Endothelial cell of umbilical vein (primary cell): ENCODE data around the gene EIF2AK2. TPM values are rescaled to one million over a fixed set of nuclear protein-coding genes. Genes with fewer than 3 reads are reported as not detected.

Experiments used
- BruUV-seq: library from RNA; stranded (reverse); fragments of 400-500 nt; replicated peaks from 2 replicates; lab custom pipeline; 2021; lab: Mats Ljungman, UMichigan
- CTCF ChIA-PET: fragments of 300-600, 350-600 bp; sonication (Branson Sonifier 250); formaldehyde crosslinking; loops from one replicate; lab custom pipeline; 2021; ENCODE audit warnings: antibody characterized with exemption, inconsistent platforms; lab: Charles Lee
- POLR2A ChIA-PET: fragments of 300-600, 350-600 bp; sonication (Branson Sonifier 250); formaldehyde crosslinking; loops from one replicate; lab custom pipeline; 2021; ENCODE audit warnings: antibody characterized with exemption, inconsistent platforms; lab: Charles Lee
- DNase-seq: peaks from one replicate; pipeline ENCODE4 v3.0.0-alpha.2; 2011; ENCODE audit warnings: low read depth, low spot score
- FAIRE-seq: peaks from 2 replicates; lab custom pipeline; 2011; peaks lifted over from hg19 to GRCh38; lab: Jason Lieb, UNC
- H2AFZ ChIP-seq: 2 replicates; pipeline ENCODE4 v1.6.0; 2012; ENCODE audit warnings: low read depth, low read length, control low read depth, inconsistent platforms
- H3K27ac ChIP-seq: 2 replicates; pipeline ENCODE4 v1.5.1; 2011; ENCODE audit warnings: low read depth, mild to moderate bottlenecking, control low read depth, low read length, moderate library complexity; ENCODE audit not compliant: insufficient read depth
- H3K27me3 ChIP-seq, 2 experiments: 2 replicates each; pipeline versions ENCODE4 v1.6.0 to v1.6.1; 2011; ENCODE audit warnings: low read length in 2 of 2, mixed read lengths in 1 of 2; ENCODE audit not compliant: control insufficient read depth in 2 of 2, insufficient read depth in 2 of 2
- H3K36me3 ChIP-seq, 2 experiments: 2 replicates in 1 of 2; 3 replicates in 1 of 2; pipeline ENCODE4 v1.5.1; 2011; ENCODE audit warnings: low read length in 2 of 2, mild to moderate bottlenecking in 1 of 2, moderate library complexity in 1 of 2; ENCODE audit not compliant: control insufficient read depth in 2 of 2, insufficient read depth in 2 of 2; ENCODE audit errors: extremely low read depth in 1 of 2
- H3K4me1 ChIP-seq: 3 replicates; pipeline ENCODE4 v1.5.1; 2011; ENCODE audit warnings: mild to moderate bottlenecking, low read length; ENCODE audit not compliant: control insufficient read depth, insufficient read depth; ENCODE audit errors: extremely low read depth
- H3K4me2 ChIP-seq: 2 replicates; pipeline ENCODE4 v1.6.1; 2011; ENCODE audit warnings: low read length, control low read depth, mixed read lengths; ENCODE audit not compliant: insufficient read depth
- H3K4me3 ChIP-seq, 3 experiments: fragments of 200-600 bp in 1 of 3; sonication (generic), shearing (Covaris generic) in 1 of 3; replicated peaks in 1 of 3; 2 replicates each; pipeline ENCODE4 v1.5.1; 2011 to 2016; ENCODE audit warnings: control low read depth in 3 of 3, low read length in 3 of 3, mild to moderate bottlenecking in 2 of 3, inconsistent platforms in 1 of 3, low read depth in 1 of 3, moderate library complexity in 1 of 3; ENCODE audit not compliant: insufficient read depth in 1 of 3
- H3K79me2 ChIP-seq: 2 replicates; pipeline ENCODE4 v1.6.0; 2012; ENCODE audit warnings: low read length, inconsistent platforms; ENCODE audit not compliant: control insufficient read depth, insufficient read depth
- H3K9ac ChIP-seq: replicated peaks from 2 replicates; pipeline ENCODE3; 2011; ENCODE audit warnings: low read length, control low read depth; ENCODE audit not compliant: insufficient read depth; ENCODE audit errors: extremely low read depth
- H3K9me1 ChIP-seq: replicated peaks from 3 replicates; pipeline ENCODE4 v1.6.0; 2011; ENCODE audit warnings: mild to moderate bottlenecking, low read length; ENCODE audit not compliant: control insufficient read depth, insufficient read depth; ENCODE audit errors: extremely low read depth
- H3K9me3 ChIP-seq: replicated peaks from 2 replicates; pipeline ENCODE4 v1.5.1; 2012; ENCODE audit warnings: low read length, inconsistent platforms; ENCODE audit not compliant: control insufficient read depth, insufficient read depth
- H4K20me1 ChIP-seq: replicated peaks from 2 replicates; pipeline ENCODE3; 2011; ENCODE audit warnings: mild to moderate bottlenecking, low read length; ENCODE audit not compliant: control insufficient read depth, insufficient read depth; ENCODE audit errors: extremely low read depth
- CTCF ChIP-seq, 2 donors: IDR thresholded peaks; 1 replicate in 1 of 2; 2 replicates in 1 of 2; pipeline ENCODE4 v1.5.1; 2011; ENCODE audit warnings: low read length in 2 of 2, mild to moderate bottlenecking in 2 of 2, moderate library complexity in 2 of 2, control low read depth in 1 of 2, inconsistent platforms in 1 of 2, low read depth in 1 of 2; ENCODE audit not compliant: insufficient read depth in 1 of 2; ENCODE audit errors: extremely low read depth in 1 of 2
- EZH2 ChIP-seq: IDR thresholded peaks from 2 replicates; pipeline ENCODE4 v1.6.1; 2012; ENCODE audit warnings: borderline replicate concordance, low read depth, mild to moderate bottlenecking, moderate library complexity, low read length, inconsistent platforms; ENCODE audit not compliant: severe bottlenecking
- FOS ChIP-seq: IDR thresholded peaks from 2 replicates; pipeline ENCODE4 v1.6.1; 2011; ENCODE audit warnings: mild to moderate bottlenecking, low read length, moderate library complexity, borderline replicate concordance; ENCODE audit not compliant: insufficient read depth
- GATA2 ChIP-seq: IDR thresholded peaks from 2 replicates; pipeline ENCODE4 v1.7.0; 2011; ENCODE audit warnings: low read depth, mild to moderate bottlenecking, moderate library complexity, mixed read lengths, low read length; ENCODE audit not compliant: insufficient read length, insufficient read depth
- JUN ChIP-seq: IDR thresholded peaks from 2 replicates; pipeline ENCODE4 v1.6.1; 2011; ENCODE audit warnings: borderline replicate concordance, low read depth; ENCODE audit not compliant: insufficient read length, insufficient read depth
- MAX ChIP-seq: IDR thresholded peaks from 2 replicates; pipeline ENCODE4 v1.6.1; 2011; ENCODE audit not compliant: insufficient read depth, insufficient read length
- MYC ChIP-seq: IDR thresholded peaks from one replicate; pipeline ENCODE4 v1.6.1; 2011; ENCODE audit warnings: mild to moderate bottlenecking, low read depth, low read length
- POLR2A ChIP-seq: IDR thresholded peaks from 2 replicates; pipeline ENCODE4 v1.6.1; 2012; ENCODE audit warnings: low read depth, mild to moderate bottlenecking, control low read depth, low read length
- POLR2AphosphoS5 ChIP-seq: IDR thresholded peaks from 2 replicates; pipeline ENCODE4 v1.6.1; 2012; ENCODE audit warnings: low read depth, mild to moderate bottlenecking, control low read depth, low read length, moderate library complexity; ENCODE audit not compliant: insufficient read depth
- dilution Hi-C: fragments of 300-500 bp; cut with MboI; formaldehyde crosslinking; loops from one replicate; pipeline ENCODE4 v1.15.0; 2019; ENCODE audit warnings: low sequenced_read_pairs; ENCODE audit not compliant: extremely low pct_ligation_motif_present
- intact Hi-C: fragments of 100-400 bp; cut with micrococcal nuclease; formaldehyde crosslinking; loops from one replicate; pipeline ENCODE4 v1.10.0; 2022
- polyA plus RNA-seq, 4 experiments: library from polyadenylated mRNA; depleted of rRNA in 3 of 4; stranded (reverse) in 3 of 4; unstranded in 1 of 4; fragments of >200 nt; gene quantifications; 2 replicates each; pipeline versions ENCODE4 v1.2.1 to v1.2.3, GENCODE V29; 2011 to 2012; ENCODE audit warnings: missing spikeins in 1 of 4
- total RNA-seq: library from RNA; stranded (reverse); gene quantifications from 2 replicates; pipeline ENCODE4 v1.2.3, GENCODE V29; 2021

EIF2AK2 gene
- total and polyA plus RNA-seq, 2 donors (not counting 3 experiments of a cell fraction or from before 2014, with no cell fraction given): 8.0 to 41.1 TPM

GRCh38 chr2:37188570-37188969 is 31.8 kb upstream of the EIF2AK2 start, which contains the start of gene SULT6B1:
TSS of gene SULT6B1 (minus strand) at chr2:37188670. CDS start at chr2:37188640, 30 bp downstream.
- Histone ChIP-seq H3K9me1 (no peaks in the 10 kb centered on the region), H3K4me2 (no peak within 1 kb of the TSS), H3K4me3 (no peak within 1 kb of the TSS), H2AFZ (no peak within 1 kb of the TSS), H3K9me3 (no peaks in the 10 kb centered on the region), H3K27me3 (peaks cover 0 to 4% of the 10 kb centered on the region in 2 experiments), H3K9ac (no peak within 1 kb of the TSS), H3K36me3 (no peaks in the 10 kb centered on the region), H3K79me2 (no peaks in the 10 kb centered on the region), H3K27ac (no peak within 1 kb of the TSS), H3K4me1 (peaks cover 6% of the 10 kb centered on the region), H4K20me1 (no peaks in the 10 kb centered on the region)
- TF ChIP-seq EZH2 (no peak), POLR2A (no peak), POLR2AphosphoS5 (no peak), MAX (no peak), GATA2 (no peak), JUN (no peak), FOS (no peak), MYC (no peak), CTCF (IDR thresholded peaks at IDR 0.05; ENCODE audit: extremely low read depth in 1 of 2, insufficient read depth in 1 of 2, low read depth in 1 of 2, low read length in 2 of 2) (no peak)
- CTCF ChIA-PET: no interaction called here
- intact Hi-C loops: no loop called here
- FAIRE-seq (no peak), DNase-seq (no peak)
- dilution Hi-C loops: no loop called here
- no TSS peak for BruUV-seq
- POLR2A ChIA-PET: no interaction called here
